H1 (cell line): ENCODE results near the gene NUBPL. TPM values are rescaled to one million over a fixed set of nuclear protein-coding genes. Genes with fewer than 3 reads are reported as not detected.

ENCODE experiments used
- CTCF ChIA-PET: fragments of 300-600 bp; sonication (Branson Sonifier 250); formaldehyde crosslinking; loops from one replicate; lab custom pipeline; 2021; ENCODE audit not compliant: partially characterized antibody; lab: Charles Lee
- POLR2A ChIA-PET: fragments of 300-600 bp; sonication (Branson Sonifier 250); formaldehyde crosslinking; loops from one replicate; lab custom pipeline; 2021; ENCODE audit warnings: inconsistent platforms; ENCODE audit not compliant: partially characterized antibody; lab: Charles Lee
- DNase-seq, 2 experiments: peaks; one replicate each; pipeline versions ENCODE4 v3.0.0 to v3.0.0-alpha.2; 2010 to 2022; ENCODE audit warnings: low spot score in 2 of 2, low read depth in 1 of 2, mixed read lengths in 1 of 2
- FAIRE-seq: peaks from 2 replicates; lab custom pipeline; 2011; peaks lifted over from hg19 to GRCh38; lab: Jason Lieb, UNC
- H2AFZ ChIP-seq: 2 replicates; pipeline ENCODE4 v1.8.1; 2012; ENCODE audit warnings: low read length, inconsistent platforms
- H2AK5ac ChIP-seq: 2 replicates; pipeline ENCODE4 v1.6.1; 2013; ENCODE audit warnings: low read depth, low read length
- H2BK120ac ChIP-seq: replicated peaks from 2 replicates; pipeline ENCODE3; 2013; ENCODE audit warnings: low read depth, low read length, inconsistent platforms
- H2BK12ac ChIP-seq: 2 replicates; pipeline ENCODE4 v1.6.1; 2013; ENCODE audit warnings: low read depth, low read length
- H2BK15ac ChIP-seq: 2 replicates; pipeline ENCODE4 v1.6.1; 2013; ENCODE audit warnings: low read length
- H2BK20ac ChIP-seq: 2 replicates; pipeline ENCODE4 v1.6.1; 2013; ENCODE audit warnings: low read length
- H2BK5ac ChIP-seq: 2 replicates; pipeline ENCODE4 v1.6.1; 2013; ENCODE audit warnings: low read depth, low read length
- H3K14ac ChIP-seq: 2 replicates; pipeline ENCODE4 v1.6.1; 2013; ENCODE audit warnings: inconsistent platforms; ENCODE audit not compliant: insufficient read length
- H3K18ac ChIP-seq: 2 replicates; pipeline ENCODE4 v1.6.1; 2013; ENCODE audit warnings: low read length; ENCODE audit errors: extremely low read depth
- H3K23ac ChIP-seq: 2 replicates; pipeline ENCODE4 v1.6.1; 2013; ENCODE audit warnings: inconsistent platforms; ENCODE audit not compliant: insufficient read length
- H3K23me2 ChIP-seq: 2 replicates; pipeline ENCODE4 v1.6.1; 2013; ENCODE audit warnings: low read depth, low read length
- H3K27ac ChIP-seq: 2 replicates; pipeline ENCODE4 v1.6.1; 2011; ENCODE audit warnings: low read depth, low read length, inconsistent platforms
- H3K27me3 ChIP-seq, 4 experiments: replicated peaks in 1 of 4; 1 replicate in 1 of 4; 2 replicates in 3 of 4; pipeline versions ENCODE4 v1.6.1 to v1.8.1; 2011 to 2013; ENCODE audit warnings: low read length in 3 of 4, mild to moderate bottlenecking in 3 of 4, inconsistent platforms in 2 of 4, mixed read lengths in 2 of 4, moderate library complexity in 1 of 4; ENCODE audit not compliant: control insufficient read depth in 3 of 4, insufficient read depth in 3 of 4; ENCODE audit errors: extremely low read depth in 1 of 4
- H3K36me3 ChIP-seq, 4 experiments: 2 replicates each; pipeline versions ENCODE4 v1.6.1 to v1.8.1; 2011 to 2013; ENCODE audit warnings: mild to moderate bottlenecking in 4 of 4, low read length in 3 of 4, moderate library complexity in 2 of 4, control low read depth in 1 of 4, inconsistent platforms in 1 of 4; ENCODE audit not compliant: insufficient read depth in 4 of 4, control insufficient read depth in 2 of 4
- H3K4ac ChIP-seq: replicated peaks from 2 replicates; pipeline ENCODE3; 2013; ENCODE audit warnings: low read length, low read depth, mixed read lengths, inconsistent platforms; ENCODE audit not compliant: insufficient read length
- H3K4me1 ChIP-seq, 4 experiments: replicated peaks in 1 of 4; 1 replicate in 1 of 4; 2 replicates in 3 of 4; pipeline versions ENCODE4 v1.6.1 to v1.8.1; 2011 to 2013; ENCODE audit warnings: low read length in 3 of 4, inconsistent platforms in 2 of 4, mixed read lengths in 1 of 4; ENCODE audit not compliant: insufficient read depth in 4 of 4, control insufficient read depth in 3 of 4
- H3K4me2 ChIP-seq, 2 experiments: 2 replicates each; pipeline versions ENCODE4 v1.6.1 to v1.8.1; 2011 to 2013; ENCODE audit warnings: low read depth in 2 of 2, low read length in 2 of 2, control low read depth in 1 of 2, inconsistent platforms in 1 of 2, mild to moderate bottlenecking in 1 of 2; ENCODE audit not compliant: insufficient read depth in 1 of 2
- H3K4me3 ChIP-seq, 4 experiments: fragments of 200-600, 300-600 bp in 1 of 4; sonication (generic), shearing (Covaris generic), sonication (Bioruptor Twin) in 1 of 4; 2 replicates each; pipeline versions ENCODE4 v1.5.1 to v1.8.1; 2011 to 2016; ENCODE audit warnings: low read length in 4 of 4, low read depth in 3 of 4, control low read depth in 2 of 4, inconsistent platforms in 2 of 4, mild to moderate bottlenecking in 2 of 4, mixed read lengths in 1 of 4, moderate library complexity in 1 of 4; ENCODE audit not compliant: insufficient read depth in 2 of 4; ENCODE audit errors: extremely low read depth in 1 of 4
- H3K56ac ChIP-seq: replicated peaks from 2 replicates; pipeline ENCODE3; 2013; ENCODE audit warnings: low read depth, mild to moderate bottlenecking, mixed read lengths, low read length, inconsistent platforms; ENCODE audit not compliant: insufficient read length
- H3K79me1 ChIP-seq: 2 replicates; pipeline ENCODE4 v1.6.1; 2013; ENCODE audit warnings: low read depth, low read length, control low read depth
- H3K79me2 ChIP-seq, 2 experiments: 2 replicates each; pipeline versions ENCODE4 v1.6.1 to v1.8.1; 2012 to 2013; ENCODE audit warnings: low read length in 2 of 2, mild to moderate bottlenecking in 2 of 2, inconsistent platforms in 1 of 2; ENCODE audit not compliant: insufficient read depth in 2 of 2, control insufficient read depth in 1 of 2
- H3K9ac ChIP-seq, 4 experiments: replicated peaks in 1 of 4; 1 replicate in 1 of 4; 2 replicates in 3 of 4; pipeline versions ENCODE4 v1.6.1 to v1.8.1; 2011 to 2013; ENCODE audit warnings: low read depth in 3 of 4, low read length in 3 of 4, control low read depth in 2 of 4, mild to moderate bottlenecking in 2 of 4, moderate library complexity in 2 of 4, inconsistent platforms in 1 of 4; ENCODE audit errors: extremely low read depth in 1 of 4
- H3K9me3 ChIP-seq, 2 experiments: 2 replicates each; pipeline versions ENCODE4 v1.6.1 to v1.8.1; 2012 to 2013; ENCODE audit warnings: mild to moderate bottlenecking in 2 of 2, moderate library complexity in 2 of 2, control low read depth in 1 of 2, inconsistent platforms in 1 of 2, low read depth in 1 of 2, low read length in 1 of 2, mixed read lengths in 1 of 2; ENCODE audit not compliant: insufficient read depth in 2 of 2
- H4K20me1 ChIP-seq, 2 experiments: replicated peaks in 1 of 2; 2 replicates each; pipeline versions ENCODE3 to v1.8.1; 2011 to 2013; ENCODE audit warnings: inconsistent platforms in 2 of 2, low read length in 2 of 2, mild to moderate bottlenecking in 1 of 2; ENCODE audit not compliant: insufficient read depth in 2 of 2, control insufficient read depth in 1 of 2
- H4K5ac ChIP-seq: 2 replicates; pipeline ENCODE4 v1.6.1; 2013; ENCODE audit warnings: low read length, low read depth, mixed read lengths, inconsistent platforms; ENCODE audit not compliant: insufficient read length
- H4K8ac ChIP-seq: 2 replicates; pipeline ENCODE4 v1.8.0; 2013; ENCODE audit warnings: mild to moderate bottlenecking, moderate library complexity, low read length, inconsistent platforms; ENCODE audit not compliant: insufficient read depth; ENCODE audit errors: extremely low read depth
- H4K91ac ChIP-seq: replicated peaks from 2 replicates; pipeline ENCODE3; 2013; ENCODE audit warnings: low read length, mixed read lengths, inconsistent platforms; ENCODE audit not compliant: insufficient read length
- CREB1 ChIP-seq: IDR thresholded peaks from 2 replicates; pipeline ENCODE4 v1.6.1; 2012; ENCODE audit warnings: inconsistent platforms
- MAFK ChIP-seq: IDR thresholded peaks from 2 replicates; pipeline ENCODE4 v1.6.1; 2012; ENCODE audit warnings: low read depth, mild to moderate bottlenecking, improper control_type of control experiment, low read length
- SAP30 ChIP-seq: fragments of 300-600 bp; sonication (generic); IDR thresholded peaks from 2 replicates; pipeline ENCODE4 v1.7.1; 2012; ENCODE audit warnings: low read length, moderate library complexity, mild to moderate bottlenecking, inconsistent platforms; ENCODE audit not compliant: insufficient read depth, insufficient replicate concordance
- WGBS, 2 experiments: shearing (Covaris generic) in 1 of 2; methylation state at CpG; one replicate each; pipeline versions ENCODE4 v1.1.6 to v1.1.7; 2013 to 2015; ENCODE audit warnings: low lambda C conversion rate in 2 of 2, mixed read lengths in 2 of 2, inconsistent platforms in 1 of 2, low coverage in 1 of 2, missing lambda C conversion rate in 1 of 2; ENCODE audit not compliant: insufficient replicate concordance in 2 of 2, insufficient coverage in 1 of 2, insufficient read length in 1 of 2; ENCODE audit errors: extremely low coverage in 1 of 2, missing lambda C conversion rate in 1 of 2; 5-methylcytosine and 5-hydroxymethylcytosine counted together
- polyA plus RNA-seq, 7 experiments: library from polyadenylated mRNA; depleted of rRNA in 3 of 7; stranded (reverse) in 5 of 7; unstranded in 2 of 7; fragments of >200 nt in 5 of 7; fragments of 200-250 nt in 2 of 7; gene quantifications; 1 replicate in 5 of 7; 2 replicates in 1 of 7; 4 replicates in 1 of 7; pipeline versions ENCODE4 v1.2.1 to v1.2.3, GENCODE V29; 2011 to 2013; ENCODE audit warnings: missing spikeins in 2 of 7, mixed read lengths in 2 of 7
- total RNA-seq: library from RNA; stranded (reverse); fragmentation: NEBNext Ultra II Directional; extraction: Animal tissue kit (Norgen Biotek cat#: 25700); gene quantifications from 2 replicates; pipeline ENCODE4 v1.2.1, GENCODE V29; 2021
- TF ChIP-seq, protein P1 (sequence below): IDR thresholded peaks from 2 replicates; pipeline ENCODE4 v1.6.1; 2012; ENCODE audit warnings: inconsistent platforms

The NUBPL gene
- total and polyA plus RNA-seq, 2 of the 8 experiments (the other 6 are each of a cell fraction or from before 2014, with no cell fraction given) = 1.6 to 6.8 TPM

DNA sequence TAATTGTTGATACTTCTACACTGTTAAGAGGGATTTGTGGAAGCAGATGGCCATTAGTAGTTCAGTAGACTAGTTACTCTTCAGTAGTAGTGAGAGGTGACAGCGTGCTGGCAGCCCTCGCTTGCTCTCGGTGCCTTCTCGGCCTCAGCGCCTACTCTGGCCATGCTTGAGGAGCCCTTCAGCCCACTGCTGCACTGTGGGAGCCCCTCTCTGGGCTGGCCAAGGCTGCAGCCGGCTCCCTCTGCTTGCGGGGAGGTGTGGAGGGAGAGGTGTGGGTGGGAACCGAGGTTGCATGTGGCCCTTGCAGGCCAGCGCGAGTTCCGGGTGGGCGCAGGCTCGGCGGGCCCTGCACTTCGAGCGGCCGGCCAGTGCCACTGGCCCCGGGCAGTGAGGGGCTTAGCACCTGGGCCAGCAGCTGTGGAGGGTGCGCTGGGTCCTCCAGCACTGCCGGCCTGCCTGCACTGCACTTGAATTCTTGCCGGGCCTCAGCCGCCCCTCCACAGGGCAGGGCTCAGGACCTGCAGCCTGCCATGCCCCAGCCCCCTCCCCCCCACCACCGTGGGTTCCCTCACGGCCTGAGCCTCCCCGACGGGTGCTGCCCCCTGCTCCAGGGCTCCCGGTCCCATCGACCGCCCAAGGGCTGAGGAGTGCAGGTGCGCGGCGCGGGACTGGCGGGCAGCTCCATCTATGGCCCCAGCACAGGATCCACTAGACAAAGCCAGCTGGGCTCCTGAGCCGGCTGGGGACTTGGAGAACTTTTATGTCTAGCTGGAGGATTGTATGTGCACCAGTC lies 139.3 kb downstream of the NUBPL start:
- Histone ChIP-seq H3K4ac (no peak overlapping the region), H3K23ac (no peak overlapping the region), H3K27ac (no peak overlapping the region), H4K20me1 (no peaks in the 10 kb centered on the region), H3K4me3 (no peak overlapping the region), H3K4me2 (no peak overlapping the region), H3K27me3 (no peaks in the 10 kb centered on the region), H3K36me3 (peaks cover 0 to 6% (median 0%) of the 10 kb centered on the region in 4 experiments; a peak in 1 of 8 replicates), H2BK12ac (no peak overlapping the region), H3K9me3 (peaks cover 32 to 39% of the 10 kb centered on the region in 2 experiments), H3K4me1 (no peaks in the 10 kb centered on the region), H3K18ac (no peak overlapping the region), H2BK15ac (no peak overlapping the region), H2BK120ac (no peak overlapping the region), H3K79me1 (no peaks in the 10 kb centered on the region), H4K8ac (no peak overlapping the region), H4K91ac (no peak overlapping the region), H2BK20ac (no peak overlapping the region), H2AFZ (no peak overlapping the region), H3K23me2 (no peaks in the 10 kb centered on the region), H3K79me2 (no peaks in the 10 kb centered on the region), H3K14ac (no peak overlapping the region), H3K9ac (no peak overlapping the region), H4K5ac (no peak overlapping the region), H2BK5ac (no peak overlapping the region), H2AK5ac (no peak overlapping the region), H3K56ac (no peak overlapping the region)
- POLR2A ChIA-PET = no interaction called here
- no peak for FAIRE-seq
- WGBS, 2 experiments = 90% methylated on average over 20 of the region's 35 CpGs; no CpG with 5 or more reads in 1 of the 2 experiments
- no peak for DNase-seq
- TF ChIP-seq, protein P1, sequence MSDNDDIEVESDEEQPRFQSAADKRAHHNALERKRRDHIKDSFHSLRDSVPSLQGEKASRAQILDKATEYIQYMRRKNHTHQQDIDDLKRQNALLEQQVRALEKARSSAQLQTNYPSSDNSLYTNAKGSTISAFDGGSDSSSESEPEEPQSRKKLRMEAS = no peak
- no peak for TF ChIP-seq CREB1
- no peak for TF ChIP-seq SAP30
- no peak for TF ChIP-seq MAFK
- CTCF ChIA-PET = no interaction called here
